Cardiac fibroblast (primary cell): Measurements from ENCODE around the gene EMX1.

ENCODE experiments used
- DNase-seq, 2 donors: peaks; one replicate each; pipeline versions ENCODE4 v3.0.0 to v3.0.0-alpha.2; 2010; ENCODE audit warnings: low read depth in 2 of 2
- H3K4me3 ChIP-seq, 2 donors: replicated peaks in 1 of 2; 1 replicate in 1 of 2; 2 replicates in 1 of 2; pipeline ENCODE4 v1.5.1; 2011; ENCODE audit warnings: low read depth in 2 of 2, low read length in 2 of 2, mild to moderate bottlenecking in 2 of 2, moderate library complexity in 1 of 2
- CTCF ChIP-seq: IDR thresholded peaks from one replicate; pipeline ENCODE4 v1.5.1; 2011; ENCODE audit warnings: low read depth, mild to moderate bottlenecking, low read length, inconsistent platforms

The EMX1 gene

GRCh38 chr2:72924353-72925240 is 7.3 kb downstream of the EMX1 start:
- TF ChIP-seq CTCF, result no peak
- H3K4me3 ChIP-seq, result no peak overlapping the region
- no peak for DNase-seq

- DNase-seq, result no peak
- no peak overlapping the region for H3K4me3 ChIP-seq
- no peak for TF ChIP-seq CTCF
Observed at GRCh38 chr2:72925328-72925943, 8.1 kb downstream of the EMX1 start.

GRCh38 chr2:72926368-72926767 is 9.0 kb downstream of the EMX1 start:
- DNase-seq, result no peak
- H3K4me3 ChIP-seq, result no peak overlapping the region
- TF ChIP-seq CTCF, result no peak

GRCh38 chr2:72926811-72927465 is 9.6 kb downstream of the EMX1 start:
- DNase-seq, result no peak
- no peak for TF ChIP-seq CTCF
- H3K4me3 ChIP-seq, result no peak overlapping the region

GRCh38 chr2:72927619-72928550 is 10.6 kb downstream of the EMX1 start:
- no peak for TF ChIP-seq CTCF
- no peak for DNase-seq

GRCh38 chr2:72929010-72929409 is 11.7 kb downstream of the EMX1 start:
- no peak for TF ChIP-seq CTCF
- no peak for DNase-seq
- no peak overlapping the region for H3K4me3 ChIP-seq

More at GRCh38 chr2:72927619-72928550, 10.6 kb downstream of the EMX1 start:
- no peak overlapping the region for H3K4me3 ChIP-seq
